Transverse colon (tissue), 4 donors: ENCODE measurements around the gene MRPL24.

Experiments used
- POLR2AphosphoS5 ChIP-seq, 3 donors: sonication (generic); formaldehyde crosslinking; IDR thresholded peaks; one replicate each; pipeline ENCODE4 v1.6.1; 2016; ENCODE audit warnings: antibody characterized with exemption in 3 of 3
- TF ChIP-seq, protein P1 (sequence below), 5 experiments: fragments of 200-600 bp in 3 of 5; fragments of 450-650 bp in 2 of 5; sonication (generic) in 3 of 5; IDR thresholded peaks; 1 replicate in 2 of 5; 2 replicates in 3 of 5; pipeline ENCODE4 v1.5.1; 2016 to 2017; ENCODE audit warnings: antibody characterized with exemption in 5 of 5, inconsistent platforms in 3 of 5, mild to moderate bottlenecking in 2 of 5, moderate library complexity in 1 of 5

DNA sequence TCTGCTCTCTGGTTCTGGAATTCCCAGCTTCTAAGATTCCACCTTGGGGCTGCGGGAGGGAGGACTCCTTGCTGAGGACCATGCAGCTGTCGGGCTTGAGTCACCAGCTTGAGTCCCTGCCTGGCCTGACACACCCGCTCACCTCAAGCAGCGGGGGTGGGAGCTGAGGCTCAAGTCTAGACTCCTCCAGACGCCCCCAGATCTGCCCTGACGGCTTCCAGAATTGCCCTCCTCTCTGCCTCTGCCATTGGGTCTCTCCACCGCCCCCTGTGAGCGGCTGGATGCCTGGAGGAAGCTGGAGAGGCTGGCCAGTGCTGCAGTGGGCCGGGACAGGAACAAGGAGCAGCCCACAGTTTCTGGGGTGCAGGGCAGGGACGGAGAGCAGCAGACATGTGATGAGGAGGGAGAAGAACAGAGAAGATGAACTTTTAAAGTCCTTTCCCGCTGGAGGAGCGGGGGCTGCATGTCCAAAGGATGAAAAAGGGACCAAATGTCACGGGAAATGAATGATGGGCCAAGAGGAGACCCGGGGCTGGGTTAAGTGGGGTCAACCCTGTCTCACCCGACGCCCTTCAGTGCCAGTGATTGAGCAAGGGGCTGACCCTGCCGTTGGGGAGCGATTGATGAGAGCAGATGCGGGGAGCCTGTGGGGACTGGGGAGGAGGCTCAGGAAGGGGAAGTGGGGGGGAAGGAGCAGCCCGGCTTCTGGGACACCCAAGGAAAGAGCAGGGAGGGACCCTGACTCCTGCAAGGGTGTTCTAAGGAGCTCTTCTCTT, 49.0 kb downstream of the MRPL24 start:
- TF ChIP-seq, protein P1, sequence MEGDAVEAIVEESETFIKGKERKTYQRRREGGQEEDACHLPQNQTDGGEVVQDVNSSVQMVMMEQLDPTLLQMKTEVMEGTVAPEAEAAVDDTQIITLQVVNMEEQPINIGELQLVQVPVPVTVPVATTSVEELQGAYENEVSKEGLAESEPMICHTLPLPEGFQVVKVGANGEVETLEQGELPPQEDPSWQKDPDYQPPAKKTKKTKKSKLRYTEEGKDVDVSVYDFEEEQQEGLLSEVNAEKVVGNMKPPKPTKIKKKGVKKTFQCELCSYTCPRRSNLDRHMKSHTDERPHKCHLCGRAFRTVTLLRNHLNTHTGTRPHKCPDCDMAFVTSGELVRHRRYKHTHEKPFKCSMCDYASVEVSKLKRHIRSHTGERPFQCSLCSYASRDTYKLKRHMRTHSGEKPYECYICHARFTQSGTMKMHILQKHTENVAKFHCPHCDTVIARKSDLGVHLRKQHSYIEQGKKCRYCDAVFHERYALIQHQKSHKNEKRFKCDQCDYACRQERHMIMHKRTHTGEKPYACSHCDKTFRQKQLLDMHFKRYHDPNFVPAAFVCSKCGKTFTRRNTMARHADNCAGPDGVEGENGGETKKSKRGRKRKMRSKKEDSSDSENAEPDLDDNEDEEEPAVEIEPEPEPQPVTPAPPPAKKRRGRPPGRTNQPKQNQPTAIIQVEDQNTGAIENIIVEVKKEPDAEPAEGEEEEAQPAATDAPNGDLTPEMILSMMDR (IDR thresholded peaks at IDR 0.05), result no peak
- no peak for TF ChIP-seq POLR2AphosphoS5 (IDR thresholded peaks at IDR 0.05)
